Measurements from ENCODE around the gene ABL1.
"Not testable (repeated sequence)": the region's sequence is repeated elsewhere in the genome, so short reads cannot be mapped to it uniquely, and the experiment has no call there.

ABL1 gene

GRCh38 chr9:130905125-130905901 is 70.3 kb downstream of the ABL1 start:
- DNase-seq = no peak

GRCh38 chr9:130905902-130906734 is 71.1 kb downstream of the ABL1 start:
- no peak for DNase-seq

GRCh38 chr9:130906735-130907416 is 71.8 kb downstream of the ABL1 start:
- DNase-seq = no peak

GRCh38 chr9:130908146-130908877 is 73.3 kb downstream of the ABL1 start:
- DNase-seq = no peak

- no peak for DNase-seq
Measured at GRCh38 chr9:130908878-130909355, 73.9 kb downstream of the ABL1 start.

- DNase-seq = not testable (repeated sequence)
Measured at GRCh38 chr9:130910041-130910440, 75.0 kb downstream of the ABL1 start.

GRCh38 chr9:130910670-130911069 is 75.6 kb downstream of the ABL1 start:
- DNase-seq = not testable (repeated sequence)

- DNase-seq = no peak
Measured at GRCh38 chr9:130911254-130912049, 76.4 kb downstream of the ABL1 start.

GRCh38 chr9:130912932-130913598 is 78.0 kb downstream of the ABL1 start:
- no peak for DNase-seq

- DNase-seq = no peak
Measured at GRCh38 chr9:130913599-130914416, 78.8 kb downstream of the ABL1 start.

- no peak for DNase-seq
Measured at GRCh38 chr9:130914417-130915095, 79.5 kb downstream of the ABL1 start.

GRCh38 chr9:130915096-130915447 is 80.0 kb downstream of the ABL1 start:
- no peak for DNase-seq

- no peak for DNase-seq
Measured at GRCh38 chr9:130917168-130917960, 82.3 kb downstream of the ABL1 start.

- DNase-seq = no peak
Measured at GRCh38 chr9:130918101-130918825, 83.2 kb downstream of the ABL1 start.

GRCh38 chr9:130918826-130919558 is 83.9 kb downstream of the ABL1 start:
- DNase-seq = no peak

GRCh38 chr9:130919559-130920145 is 84.6 kb downstream of the ABL1 start:
- no peak for DNase-seq

GRCh38 chr9:130920233-130920632 is 85.2 kb downstream of the ABL1 start:
- no peak for DNase-seq

Measured in NCI-H1048 (cell line).